Trophoblast cell (in vitro differentiated cells and primary cell): ENCODE results near the gene AP1S1.

Source experiments
- DNase-seq, 2 donors: peaks; one replicate each; pipeline ENCODE4 v3.0.0-alpha.2; 2016
- H2AFZ ChIP-seq: 2 replicates; pipeline ENCODE4 v1.6.1; 2013; ENCODE audit warnings: low read length, moderate library complexity, mild to moderate bottlenecking; ENCODE audit not compliant: insufficient read depth, poor library complexity
- H2AK5ac ChIP-seq: 2 replicates; pipeline ENCODE4 v1.6.1; 2013; ENCODE audit warnings: mild to moderate bottlenecking, low read length
- H2BK120ac ChIP-seq: 2 replicates; pipeline ENCODE4 v1.6.1; 2013; ENCODE audit warnings: low read length, mild to moderate bottlenecking, moderate library complexity; ENCODE audit not compliant: insufficient read depth, poor library complexity
- H2BK12ac ChIP-seq: 2 replicates; pipeline ENCODE4 v1.6.1; 2013; ENCODE audit warnings: mild to moderate bottlenecking, low read length, moderate library complexity
- H2BK5ac ChIP-seq: 2 replicates; pipeline ENCODE4 v1.6.1; 2013; ENCODE audit warnings: low read length, low read depth, moderate library complexity, mild to moderate bottlenecking; ENCODE audit not compliant: poor library complexity
- H3K14ac ChIP-seq: 2 replicates; pipeline ENCODE4 v1.6.1; 2013; ENCODE audit warnings: mild to moderate bottlenecking, low read length
- H3K18ac ChIP-seq: 2 replicates; pipeline ENCODE4 v1.6.1; 2013; ENCODE audit warnings: mild to moderate bottlenecking, low read length
- H3K23ac ChIP-seq: 2 replicates; pipeline ENCODE4 v1.6.1; 2013; ENCODE audit warnings: low read length
- H3K27ac ChIP-seq: 2 replicates; pipeline ENCODE4 v1.5.1; 2013; ENCODE audit warnings: low read depth, mild to moderate bottlenecking, inconsistent platforms, low read length, moderate library complexity
- H3K27me3 ChIP-seq: 2 replicates; pipeline ENCODE4 v1.6.1; 2013; ENCODE audit warnings: inconsistent platforms, mild to moderate bottlenecking, low read length, moderate library complexity; ENCODE audit not compliant: insufficient read depth
- H3K36me3 ChIP-seq, 2 experiments: 1 replicate in 1 of 2; 2 replicates in 1 of 2; pipeline ENCODE4 v1.6.1; 2013; ENCODE audit warnings: low read length in 2 of 2, mild to moderate bottlenecking in 2 of 2, moderate library complexity in 1 of 2; ENCODE audit not compliant: insufficient read depth in 2 of 2, control insufficient read depth in 1 of 2
- H3K4ac ChIP-seq: 2 replicates; pipeline ENCODE4 v1.6.1; 2013; ENCODE audit warnings: low read depth, mild to moderate bottlenecking, low read length, moderate library complexity
- H3K4me1 ChIP-seq, 2 experiments: 1 replicate in 1 of 2; 2 replicates in 1 of 2; pipeline ENCODE4 v1.6.1; 2013; ENCODE audit warnings: low read length in 2 of 2, mild to moderate bottlenecking in 2 of 2, moderate library complexity in 1 of 2; ENCODE audit not compliant: insufficient read depth in 2 of 2, control insufficient read depth in 1 of 2
- H3K4me2 ChIP-seq: 2 replicates; pipeline ENCODE4 v1.6.1; 2013; ENCODE audit warnings: inconsistent platforms, mild to moderate bottlenecking, low read length, moderate library complexity
- H3K4me3 ChIP-seq: 2 replicates; pipeline ENCODE4 v1.5.1; 2013; ENCODE audit warnings: mild to moderate bottlenecking, low read depth, low read length, inconsistent platforms
- H3K79me1 ChIP-seq: one replicate; pipeline ENCODE4 v1.6.1; 2013; ENCODE audit warnings: low read length
- H3K79me2 ChIP-seq: 2 replicates; pipeline ENCODE4 v1.6.1; 2013; ENCODE audit warnings: low read length, mild to moderate bottlenecking; ENCODE audit not compliant: control insufficient read depth, insufficient read depth, poor library complexity
- H3K9ac ChIP-seq: 2 replicates; pipeline ENCODE4 v1.6.1; 2013; ENCODE audit warnings: mild to moderate bottlenecking, low read length
- H3K9me3 ChIP-seq: 2 replicates; pipeline ENCODE4 v1.6.1; 2013; ENCODE audit warnings: low read depth, mild to moderate bottlenecking, control low read depth, inconsistent platforms, low read length; ENCODE audit not compliant: insufficient read depth
- H4K12ac ChIP-seq: 2 replicates; pipeline ENCODE4 v1.6.1; 2013; ENCODE audit warnings: low read depth, mild to moderate bottlenecking, low read length, moderate library complexity
- H4K8ac ChIP-seq: 2 replicates; pipeline ENCODE4 v1.6.1; 2013; ENCODE audit warnings: low read depth, mild to moderate bottlenecking, low read length, moderate library complexity
- H4K91ac ChIP-seq: one replicate; pipeline ENCODE4 v1.6.1; 2013; ENCODE audit warnings: low read depth, mild to moderate bottlenecking, low read length, moderate library complexity
- WGBS: extraction: QIAGEN DNeasy Blood & Tissue Kit; methylation state at CpG from one replicate; pipeline ENCODE4 v1.1.7; 2013; ENCODE audit warnings: missing lambda C conversion rate; ENCODE audit not compliant: insufficient read length, insufficient coverage; ENCODE audit errors: extremely low coverage; 5-methylcytosine and 5-hydroxymethylcytosine counted together

Gene AP1S1

DNA sequence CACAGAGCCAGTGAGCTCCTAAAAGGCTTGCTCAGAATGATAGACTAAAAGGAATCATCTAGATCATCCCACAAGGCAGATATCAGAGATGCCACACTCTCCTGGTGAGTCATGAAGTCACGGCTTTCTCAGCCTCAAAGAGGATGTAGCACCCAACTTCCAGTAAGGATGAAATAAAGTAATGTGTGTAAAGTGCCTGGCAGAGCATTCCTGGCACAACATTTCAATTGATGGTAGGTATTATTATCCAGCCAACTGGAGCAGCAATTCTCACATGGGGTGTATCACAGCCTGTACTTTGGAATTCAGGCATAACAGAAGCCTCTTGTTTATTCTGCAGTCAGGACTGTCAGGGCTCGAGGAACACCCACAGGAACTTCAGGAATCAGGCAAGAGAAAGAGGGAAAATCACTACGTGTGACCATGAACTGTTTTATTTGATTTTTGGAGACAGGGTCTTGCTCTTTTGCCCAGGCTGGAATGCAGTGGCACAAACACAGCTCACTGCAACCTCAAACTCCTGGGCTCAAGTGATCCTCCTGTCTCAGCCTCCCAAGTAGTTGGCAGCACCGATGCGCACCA is 31.1 kb downstream of the AP1S1 start:
- Histone ChIP-seq H2AK5ac (no peak overlapping the region), H3K14ac (no peak overlapping the region), H3K27me3 (peaks cover 8% of the 10 kb centered on the region), H4K8ac (no peak overlapping the region), H3K4me3 (no peak overlapping the region), H3K79me1 (no peaks in the 10 kb centered on the region), H3K4me1 (no peaks in the 10 kb centered on the region), H3K36me3 (no peaks in the 10 kb centered on the region), H3K9me3 (peaks cover under 1% of the 10 kb centered on the region), H3K79me2 (no peaks in the 10 kb centered on the region), H2BK120ac (no peak overlapping the region), H2BK5ac (no peak overlapping the region), H4K91ac (no peak overlapping the region), H3K18ac (no peak overlapping the region), H3K23ac (no peak overlapping the region), H3K27ac (no peak overlapping the region), H3K4ac (no peak overlapping the region), H4K12ac (no peak overlapping the region), H3K9ac (no peak overlapping the region), H2BK12ac (no peak overlapping the region), H2AFZ (no peak overlapping the region), H3K4me2 (no peak overlapping the region)
- DNase-seq, result no peak
- WGBS, result no CpG with 5 or more reads among the region's 5 CpGs

DNA sequence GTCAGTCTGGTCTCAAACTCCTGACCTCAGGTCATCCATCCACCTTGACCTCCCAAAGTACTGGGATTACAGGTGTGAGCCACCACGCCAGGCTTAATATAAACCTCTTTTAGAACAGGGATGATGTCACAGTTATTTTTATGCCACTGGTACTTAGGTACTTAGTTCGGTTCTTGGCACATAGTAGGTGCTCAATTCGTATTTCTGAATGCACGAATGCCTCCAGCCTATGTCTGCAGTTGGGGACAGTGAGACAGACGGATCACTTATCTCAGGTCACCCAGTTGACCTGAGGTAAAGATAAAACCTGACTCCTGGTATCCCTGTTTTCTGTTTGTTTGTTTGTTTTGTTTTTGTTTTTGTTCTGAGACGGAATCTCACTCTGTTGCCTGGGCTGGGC is 31.9 kb downstream of the AP1S1 start:
- Histone ChIP-seq H3K4ac (no peak overlapping the region), H3K4me2 (no peak overlapping the region), H2AK5ac (no peak overlapping the region), H3K4me1 (no peaks in the 10 kb centered on the region), H4K8ac (no peak overlapping the region), H3K36me3 (no peaks in the 10 kb centered on the region), H2BK120ac (no peak overlapping the region), H2AFZ (no peak overlapping the region), H4K91ac (no peak overlapping the region), H3K79me2 (no peaks in the 10 kb centered on the region), H3K27ac (no peak overlapping the region), H3K9me3 (no peaks in the 10 kb centered on the region), H3K9ac (no peak overlapping the region), H3K14ac (no peak overlapping the region), H4K12ac (no peak overlapping the region), H3K23ac (no peak overlapping the region), H3K18ac (no peak overlapping the region), H3K4me3 (no peak overlapping the region), H2BK5ac (no peak overlapping the region), H3K27me3 (peaks cover 2% of the 10 kb centered on the region), H3K79me1 (no peaks in the 10 kb centered on the region), H2BK12ac (no peak overlapping the region)
- DNase-seq, result no peak
- WGBS, result no CpG with 5 or more reads among the region's 6 CpGs

DNA sequence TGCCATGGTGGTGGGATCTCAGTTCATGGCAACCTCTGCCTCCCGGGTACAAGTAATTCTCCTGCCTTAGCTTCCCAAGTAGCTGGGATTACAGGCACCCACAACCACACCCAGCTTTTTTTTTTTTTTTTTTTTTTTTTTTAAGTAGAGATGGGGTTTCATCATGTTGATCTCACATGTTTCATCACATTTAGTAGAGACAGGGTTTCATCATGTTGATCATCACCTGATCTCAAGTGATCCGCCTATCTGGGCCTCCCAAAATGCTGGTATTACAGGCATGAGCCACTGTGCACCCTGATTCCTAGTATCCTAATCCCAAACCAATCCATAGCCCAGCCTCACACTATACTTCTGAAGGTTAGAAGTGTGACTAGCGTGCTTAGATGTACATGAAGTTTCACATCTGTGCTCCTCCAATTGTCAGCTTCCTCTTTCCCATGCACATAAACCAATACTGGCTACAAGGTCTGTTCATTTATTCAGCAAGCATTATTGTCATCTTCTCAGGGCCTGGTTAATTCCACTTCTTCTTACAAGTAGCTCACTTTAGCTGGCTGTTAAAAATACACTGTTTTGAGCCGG is 32.7 kb downstream of the AP1S1 start:
- H3K79me2 ChIP-seq, result no peaks in the 10 kb centered on the region

DNA sequence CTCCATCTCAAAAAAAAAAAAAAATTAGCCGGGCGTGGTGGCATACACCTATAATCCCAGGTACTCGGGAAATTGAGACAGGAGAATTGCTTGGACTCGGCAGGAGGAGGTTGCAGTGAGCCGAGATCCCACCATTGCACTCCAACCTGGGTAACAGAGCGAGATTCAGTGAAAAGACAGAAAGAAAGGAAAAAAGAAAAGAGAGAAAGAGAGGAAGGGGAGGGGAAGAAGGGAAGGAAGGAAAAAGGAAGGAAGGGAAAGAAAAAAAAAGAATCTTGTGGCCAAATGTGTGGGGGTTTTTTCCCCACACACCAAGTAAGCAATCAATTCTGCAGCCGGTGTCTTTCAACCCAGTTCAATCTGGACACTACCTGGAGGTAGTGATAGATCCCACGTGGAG is 34.8 kb downstream of the AP1S1 start:
- H4K91ac ChIP-seq, result no peak overlapping the region
- H3K4ac ChIP-seq, result no peak overlapping the region
- no peak overlapping the region for H2BK120ac ChIP-seq
- H2BK12ac ChIP-seq, result no peak overlapping the region
- no peak overlapping the region for H4K8ac ChIP-seq
- H3K4me1 ChIP-seq, result no peaks in the 10 kb centered on the region
- no peak overlapping the region for H3K27ac ChIP-seq
- H3K4me2 ChIP-seq, result no peak overlapping the region
- no peaks in the 10 kb centered on the region for H3K79me1 ChIP-seq
- no peak overlapping the region for H3K9ac ChIP-seq
- H2BK5ac ChIP-seq, result no peak overlapping the region
- H3K14ac ChIP-seq, result no peak overlapping the region
- DNase-seq, result no peak
- no peak overlapping the region for H2AK5ac ChIP-seq
- no peak overlapping the region for H4K12ac ChIP-seq
- no peaks in the 10 kb centered on the region for H3K79me2 ChIP-seq
- no CpG with 5 or more reads among the region's 8 CpGs for WGBS
- H2AFZ ChIP-seq, result no peak overlapping the region
- no peaks in the 10 kb centered on the region for H3K27me3 ChIP-seq
- H3K36me3 ChIP-seq, result no peaks in the 10 kb centered on the region
- H3K9me3 ChIP-seq, result no peaks in the 10 kb centered on the region
- no peak overlapping the region for H3K4me3 ChIP-seq
- no peak overlapping the region for H3K23ac ChIP-seq
- H3K18ac ChIP-seq, result no peak overlapping the region

More for the DNA sequence above, 32.7 kb downstream of the AP1S1 start:
- H4K8ac ChIP-seq, result no peak overlapping the region
- no peaks in the 10 kb centered on the region for H3K27me3 ChIP-seq
- no peak overlapping the region for H3K9ac ChIP-seq
- no peak overlapping the region for H4K12ac ChIP-seq
- no peak overlapping the region for H2BK120ac ChIP-seq
- no peak overlapping the region for H2BK5ac ChIP-seq
- DNase-seq, result no peak
- H3K14ac ChIP-seq, result no peak overlapping the region
- H3K79me1 ChIP-seq, result no peaks in the 10 kb centered on the region
- no CpG with 5 or more reads among the region's 4 CpGs for WGBS
- H3K36me3 ChIP-seq, result no peaks in the 10 kb centered on the region
- no peak overlapping the region for H3K4me2 ChIP-seq
- no peak overlapping the region for H2BK12ac ChIP-seq
- H3K4me3 ChIP-seq, result no peak overlapping the region
- no peaks in the 10 kb centered on the region for H3K4me1 ChIP-seq
- no peak overlapping the region for H3K27ac ChIP-seq
- H3K9me3 ChIP-seq, result no peaks in the 10 kb centered on the region
- H3K4ac ChIP-seq, result no peak overlapping the region
- no peak overlapping the region for H3K23ac ChIP-seq
- H4K91ac ChIP-seq, result no peak overlapping the region
- H2AFZ ChIP-seq, result no peak overlapping the region
- H2AK5ac ChIP-seq, result no peak overlapping the region
- H3K18ac ChIP-seq, result no peak overlapping the region
